Stimulated activated CD8-positive, alpha-beta memory T cell treated with anti-CD3 and anti-CD28 coated beads, Interleukin-4, amount 100 ng/mL, for 4 hours (primary cell): ENCODE data around the gene CDC14C.
"Not testable (repeated sequence)": the region's sequence is repeated elsewhere in the genome, so short reads cannot be mapped to it uniquely, and the experiment has no call there.

Source experiments
- DNase-seq, 2 donors: peaks; one replicate each; pipeline ENCODE4 v3.0.0-alpha.2; 2020; ENCODE audit warnings: low read depth in 2 of 2, low spot score in 1 of 2

CDC14C gene

GRCh38 chr7:48924433-48924832 is at the start of gene CDC14C:
Gene CDC14C (plus strand): TSS chr7:48924547. CDS start chr7:48924673, 126 bp downstream.
- no peak for DNase-seq

DNA sequence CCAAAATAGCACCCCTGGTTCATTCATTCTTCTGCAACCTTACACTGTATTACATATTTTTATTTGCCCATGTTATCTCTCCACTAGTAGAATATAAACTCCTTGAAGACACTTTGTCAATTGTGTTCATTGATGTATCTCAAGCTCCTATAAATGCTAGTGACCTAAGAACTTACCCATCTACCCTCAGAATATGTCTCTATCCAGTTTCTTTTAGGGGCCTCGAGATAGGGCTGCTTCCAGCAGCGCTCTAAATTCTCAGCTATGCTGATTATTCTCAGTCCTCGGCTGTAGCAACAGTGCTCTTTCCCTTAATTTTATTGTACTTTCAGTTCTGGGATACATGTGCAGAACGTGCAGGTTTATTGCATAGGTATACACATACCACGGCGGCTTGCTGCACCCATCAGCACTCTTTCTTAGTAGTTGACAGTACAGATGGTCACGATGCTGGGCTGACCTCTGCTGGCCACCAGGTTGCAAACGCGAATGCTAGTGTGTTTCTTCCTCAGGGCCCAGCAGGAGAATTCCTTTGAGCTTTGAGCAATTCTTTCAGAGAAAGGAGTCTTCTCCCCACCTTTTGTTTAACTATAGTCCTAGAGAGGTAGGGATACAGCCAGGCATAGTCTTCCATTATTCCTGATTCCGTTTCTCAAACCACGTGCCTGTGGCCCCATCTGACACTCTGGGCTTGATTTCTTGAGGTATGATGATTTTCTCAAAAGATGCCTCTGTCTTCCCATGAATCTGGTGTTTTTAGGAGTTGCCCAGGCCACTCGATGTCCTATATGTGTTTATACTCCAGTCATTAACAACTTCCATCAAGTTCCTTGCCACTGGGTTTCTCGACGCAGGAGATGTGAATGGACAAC is 49.1 kb upstream of the CDC14C start:
- DNase-seq: no peak

DNA sequence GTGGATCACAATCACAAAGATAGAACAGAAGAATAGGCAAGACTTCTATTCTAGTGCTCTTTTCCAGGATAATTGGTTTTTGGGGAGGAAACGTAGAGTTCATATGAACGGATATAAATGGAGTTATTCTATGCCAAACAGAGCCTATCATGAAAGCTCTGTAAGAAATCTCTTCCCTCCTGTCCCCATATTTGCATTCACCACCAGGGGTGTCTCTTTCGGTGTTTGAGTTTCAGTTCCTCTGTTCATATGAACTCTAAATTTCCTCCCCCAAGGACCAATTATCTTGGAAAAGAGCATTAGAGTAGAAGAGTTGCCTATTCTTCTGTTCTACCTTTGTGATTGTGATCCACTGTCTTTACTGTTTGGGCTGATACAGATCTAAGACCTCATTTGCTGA is 48.3 kb upstream of the CDC14C start:
- no peak for DNase-seq

DNA sequence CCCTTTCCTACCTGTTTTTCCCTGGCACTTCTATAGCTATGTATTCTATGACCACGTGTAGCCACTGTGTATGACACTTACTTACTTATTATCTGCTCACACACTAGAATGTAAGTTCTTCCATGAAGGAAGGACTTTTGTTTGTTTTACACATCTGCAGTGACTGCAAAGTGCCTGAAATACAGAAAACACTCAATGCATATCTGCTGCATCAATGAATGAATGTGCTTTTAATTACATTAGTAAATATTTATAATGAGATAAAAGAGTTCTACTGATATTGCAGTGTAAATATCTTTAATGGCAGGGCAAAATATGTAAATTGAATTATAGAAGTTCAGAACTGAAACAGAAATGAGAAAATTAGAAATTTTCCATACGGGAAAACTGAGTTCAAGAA is 43.5 kb upstream of the CDC14C start:
- no peak for DNase-seq

DNA sequence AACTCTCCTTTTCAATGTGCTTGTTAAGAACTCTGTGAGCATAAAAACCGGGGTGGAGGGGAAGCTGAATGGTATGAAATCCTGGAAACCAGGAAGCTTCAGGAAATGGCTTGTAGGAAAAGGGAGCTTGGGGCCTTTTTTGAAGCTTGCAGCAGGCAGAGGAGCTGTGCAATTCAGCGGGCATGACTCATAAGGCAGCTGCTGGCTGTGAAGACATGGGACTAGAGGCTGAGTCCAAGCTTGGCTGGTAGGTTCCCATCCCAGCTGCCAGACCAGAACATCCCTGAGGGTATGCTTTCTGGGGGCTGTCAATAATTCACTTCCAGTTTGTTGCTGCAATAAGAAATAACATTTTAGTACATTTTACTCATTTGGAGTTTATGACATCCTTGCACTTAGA is 36.8 kb upstream of the CDC14C start:
- no peak for DNase-seq

- no peak for DNase-seq
Observed at GRCh38 chr7:48894574-48894973, 29.8 kb upstream of the CDC14C start.

GRCh38 chr7:48899932-48900331 is 24.4 kb upstream of the CDC14C start:
- DNase-seq: no peak

DNA sequence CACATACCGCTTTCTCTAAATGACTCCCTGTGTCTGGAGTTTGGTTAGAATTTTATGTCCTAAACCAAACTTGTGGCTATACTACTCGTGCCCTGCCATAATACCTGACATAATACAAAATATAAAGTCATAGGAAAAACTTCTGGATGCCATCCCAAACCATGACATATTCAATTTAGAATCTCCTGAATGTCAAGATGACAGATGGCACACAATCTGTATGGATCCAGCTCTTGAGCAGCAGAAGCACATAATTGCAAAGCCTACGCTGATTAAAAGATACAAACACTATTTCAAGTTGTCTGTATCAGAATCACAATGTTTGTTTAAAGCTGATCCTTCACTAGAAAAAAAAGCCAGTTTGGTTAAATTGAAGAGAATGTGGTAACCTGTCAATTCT is 22.4 kb upstream of the CDC14C start:
- no peak for DNase-seq

DNA sequence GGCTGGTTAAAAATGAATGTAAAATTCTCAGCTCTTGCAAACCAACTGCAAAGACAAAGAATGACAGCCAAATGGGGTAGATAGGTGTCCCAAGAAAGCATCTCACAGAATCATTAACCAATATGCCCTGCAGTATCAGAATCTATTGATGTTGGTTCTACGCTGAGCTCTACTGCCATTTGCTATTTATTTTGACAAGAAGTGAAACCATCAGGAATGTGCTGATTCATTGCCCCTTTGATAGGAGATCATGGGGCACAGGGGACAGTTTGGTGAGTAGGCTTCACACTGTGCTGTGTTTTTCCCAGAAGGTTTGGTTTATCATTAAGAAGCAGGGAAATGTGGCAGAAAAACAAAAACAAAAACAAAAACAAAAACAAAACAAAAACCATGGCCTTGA is 19.4 kb upstream of the CDC14C start:
- no peak for DNase-seq

DNA sequence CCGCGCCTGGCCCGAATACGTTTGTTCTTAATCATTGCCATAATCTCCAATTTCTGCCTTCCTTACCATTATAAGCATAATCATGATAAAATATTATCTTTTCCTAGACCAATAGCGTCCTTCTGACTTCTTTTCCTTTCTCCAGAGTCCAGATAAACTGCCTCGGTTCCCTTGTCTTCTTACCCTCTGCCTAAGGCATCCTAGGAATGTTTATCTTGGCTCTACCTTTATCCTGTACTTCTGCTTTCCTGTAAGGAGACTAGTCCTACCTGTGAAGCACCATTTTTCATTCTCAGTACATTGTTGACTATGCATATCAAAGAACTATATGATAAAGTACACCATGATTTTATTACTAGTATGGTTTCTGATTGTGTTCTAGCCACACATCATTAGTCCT is 18.7 kb upstream of the CDC14C start:
- DNase-seq: not testable (repeated sequence)

DNA sequence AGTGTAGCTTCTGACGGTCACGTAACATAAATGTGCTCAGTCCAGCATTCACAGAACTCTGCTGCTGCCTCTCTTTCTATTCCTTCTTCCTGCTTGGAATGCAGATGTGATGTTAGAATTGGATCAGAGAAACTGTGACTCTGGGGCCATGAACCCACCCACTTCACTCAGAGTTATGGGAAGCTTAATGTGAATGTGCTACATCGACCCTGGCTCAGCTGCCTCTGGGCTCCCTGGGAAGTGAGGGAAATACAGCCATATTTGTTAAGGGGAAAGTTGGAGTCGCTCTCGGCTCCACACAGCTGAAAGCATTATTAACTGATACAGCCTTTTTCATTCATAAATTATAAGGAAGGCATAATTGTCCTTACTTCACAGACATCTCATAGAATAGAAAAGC is 14.5 kb upstream of the CDC14C start:
- DNase-seq: not testable (repeated sequence)

DNA sequence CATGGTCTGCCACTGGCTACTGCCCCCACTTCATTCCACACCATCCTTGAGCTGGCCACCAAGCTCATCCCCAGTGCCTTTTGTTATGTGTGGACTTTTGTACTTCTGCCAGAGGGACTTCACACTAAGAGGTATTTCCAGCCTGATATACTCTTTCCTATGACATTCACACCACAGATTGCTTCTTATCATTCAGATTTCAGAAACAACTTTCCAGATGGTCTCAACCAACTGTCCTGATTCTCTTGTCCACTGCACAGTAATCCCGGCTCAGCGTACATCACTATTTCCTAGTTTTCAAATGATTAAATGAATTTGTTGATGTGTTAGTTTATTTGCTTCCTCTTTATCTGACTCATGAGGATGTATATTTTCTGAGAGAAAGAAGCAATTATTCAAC is 7.1 kb downstream of the CDC14C start:
- no peak for DNase-seq

GRCh38 chr7:48932126-48932910 is 8.0 kb downstream of the CDC14C start:
- DNase-seq: no peak

GRCh38 chr7:48933549-48934085 is 9.3 kb downstream of the CDC14C start:
- no peak for DNase-seq

- no peak for DNase-seq
Observed at GRCh38 chr7:48938539-48939295, 14.4 kb downstream of the CDC14C start.

GRCh38 chr7:48943279-48943990 is 19.1 kb downstream of the CDC14C start:
- DNase-seq: no peak

DNA sequence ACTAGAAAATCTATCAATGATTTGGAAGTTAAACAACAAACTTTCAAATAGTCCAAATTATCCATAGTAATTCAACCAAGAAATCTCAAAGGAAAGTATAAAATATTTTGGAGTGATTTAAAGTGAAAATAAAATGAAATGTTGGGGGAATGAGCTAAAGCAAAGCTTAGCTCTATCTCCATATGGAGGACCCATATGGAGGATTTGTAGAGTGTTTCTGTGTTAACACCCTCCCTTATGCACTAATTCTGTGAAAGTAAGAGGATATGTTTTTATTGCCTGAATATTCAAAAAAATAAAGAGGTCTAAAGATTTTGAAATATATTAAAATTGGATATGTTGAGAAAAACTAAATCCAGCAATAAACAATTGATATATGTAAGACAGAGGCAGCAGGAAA is 31.6 kb downstream of the CDC14C start:
- no peak for DNase-seq

DNA sequence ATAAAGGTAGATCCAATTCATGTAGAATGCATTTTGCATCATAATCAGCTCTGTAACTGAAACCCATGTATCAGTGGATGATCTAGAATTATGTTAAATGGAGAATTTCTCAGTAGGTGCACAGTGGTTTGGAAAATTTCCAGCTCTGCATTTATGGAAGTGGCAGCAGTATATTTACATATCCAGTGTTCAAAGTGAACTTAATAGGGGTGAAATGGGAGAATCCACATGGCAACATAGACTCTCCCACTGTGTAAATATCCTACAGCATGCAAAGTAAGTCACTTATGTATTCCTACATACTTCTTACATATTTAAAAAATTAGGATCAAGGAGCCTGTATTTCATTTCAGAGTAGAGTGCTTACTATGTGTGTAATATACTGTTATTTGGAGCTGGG is 35.3 kb downstream of the CDC14C start:
- DNase-seq: no peak

DNA sequence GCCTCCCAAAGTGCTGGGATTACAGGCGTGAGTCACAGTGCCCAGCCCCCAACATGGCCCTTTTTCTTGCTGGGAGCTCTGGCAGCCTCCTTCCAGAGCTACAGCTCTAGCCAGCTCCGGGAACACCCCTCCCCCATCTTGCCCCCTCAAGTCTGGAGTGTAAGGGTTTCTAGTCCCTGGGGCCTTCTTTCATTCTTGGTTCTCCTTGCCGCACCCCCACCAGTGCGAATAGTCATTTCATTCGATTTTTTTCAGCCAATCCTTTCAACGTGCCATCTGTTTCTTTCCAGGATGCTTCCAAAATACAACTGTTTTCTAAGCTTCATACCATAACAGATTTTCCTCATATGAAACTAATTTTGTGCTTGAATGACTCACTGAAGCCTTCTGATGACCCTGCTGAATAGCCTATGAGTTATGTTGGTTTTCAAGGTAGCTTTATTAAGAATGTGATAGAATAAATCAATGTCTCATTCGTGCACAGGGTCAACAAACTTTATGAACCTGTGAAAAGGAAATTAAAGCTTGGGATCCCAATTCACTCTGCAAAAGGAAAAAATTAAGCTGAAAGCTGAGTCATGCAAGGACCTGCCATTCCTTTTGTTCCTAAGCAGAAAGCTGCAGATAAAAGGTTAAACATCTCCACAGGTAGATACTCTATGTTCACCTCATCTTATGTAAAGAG is 38.6 kb downstream of the CDC14C start:
- DNase-seq: no peak

GRCh38 chr7:48964074-48964473 is 39.7 kb downstream of the CDC14C start:
- DNase-seq: no peak
